Measurements from ENCODE around the gene SDK1.
"Not testable (repeated sequence)": the region's sequence is repeated elsewhere in the genome, so short reads cannot be mapped to it uniquely, and the experiment has no call there.

Gene SDK1

DNA sequence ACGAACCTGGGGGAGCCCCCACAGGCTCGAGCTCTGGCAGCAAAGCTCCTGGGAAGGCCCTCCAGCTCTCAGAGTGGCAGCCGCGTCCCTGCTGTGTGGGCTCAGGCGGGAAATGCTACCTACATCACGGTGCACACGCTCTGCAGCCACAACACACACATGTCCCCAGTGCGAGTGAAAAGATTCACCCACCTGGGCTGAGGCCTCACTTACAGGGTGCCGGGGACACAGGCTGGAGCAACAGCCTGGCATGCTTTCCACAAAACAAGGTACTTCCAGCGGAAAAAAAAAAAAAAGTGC is 970.6 kb downstream of the SDK1 start:
- DNase-seq (ENCODE audit: low read depth), result no peak

DNA sequence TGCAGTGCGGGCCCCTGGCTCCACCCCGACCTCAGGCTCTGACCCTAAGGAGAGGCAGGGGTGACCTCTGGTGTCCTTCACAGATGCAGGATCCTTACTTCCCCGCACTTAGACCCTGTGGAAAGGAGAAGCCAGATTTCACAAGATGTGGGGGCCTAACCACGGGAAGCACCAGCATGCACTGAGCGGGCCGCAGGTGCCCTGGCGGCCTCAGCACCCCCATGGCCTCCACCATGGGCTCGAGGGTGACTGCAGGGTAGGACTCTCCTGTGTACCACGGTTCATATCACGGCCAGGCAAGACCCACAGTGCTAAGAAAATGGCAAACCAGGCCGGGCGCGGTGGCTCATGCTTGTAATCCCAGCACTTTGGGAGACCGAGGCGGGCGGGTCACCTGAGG is 971.1 kb downstream of the SDK1 start:
- no peak for DNase-seq (ENCODE audit: low read depth)

DNA sequence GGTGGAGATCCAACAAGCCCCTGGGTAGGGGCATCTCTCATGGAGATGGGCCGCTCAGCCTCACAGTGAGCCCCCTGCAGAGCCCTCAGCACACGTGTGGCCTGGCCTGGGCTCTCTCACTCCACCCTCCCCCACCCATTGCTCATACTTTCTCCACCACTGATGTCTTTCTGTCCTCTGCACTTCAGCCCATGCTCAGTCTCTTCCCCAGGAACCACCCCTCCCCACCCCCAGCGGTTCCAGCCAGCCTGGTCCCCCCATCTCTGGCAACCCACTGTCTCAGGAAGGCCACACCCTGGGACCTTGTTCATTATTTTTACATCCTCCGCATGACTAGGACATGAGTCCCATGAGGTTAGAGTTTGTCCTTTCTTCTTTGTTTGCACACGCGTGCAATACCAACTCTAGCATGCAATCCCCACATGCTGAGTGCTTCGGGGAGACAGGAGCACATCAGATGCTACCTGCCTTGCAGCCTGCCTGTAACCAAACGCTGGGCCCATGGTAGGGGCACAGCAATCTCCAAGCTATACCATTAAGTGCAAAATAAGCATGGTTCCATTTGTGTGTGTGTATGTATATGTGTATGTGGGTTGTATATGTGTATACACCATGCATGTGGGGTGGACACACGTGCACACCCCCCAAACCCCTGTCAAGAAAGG is 972.6 kb downstream of the SDK1 start:
- DNase-seq (ENCODE audit: low read depth), result no peak

DNA sequence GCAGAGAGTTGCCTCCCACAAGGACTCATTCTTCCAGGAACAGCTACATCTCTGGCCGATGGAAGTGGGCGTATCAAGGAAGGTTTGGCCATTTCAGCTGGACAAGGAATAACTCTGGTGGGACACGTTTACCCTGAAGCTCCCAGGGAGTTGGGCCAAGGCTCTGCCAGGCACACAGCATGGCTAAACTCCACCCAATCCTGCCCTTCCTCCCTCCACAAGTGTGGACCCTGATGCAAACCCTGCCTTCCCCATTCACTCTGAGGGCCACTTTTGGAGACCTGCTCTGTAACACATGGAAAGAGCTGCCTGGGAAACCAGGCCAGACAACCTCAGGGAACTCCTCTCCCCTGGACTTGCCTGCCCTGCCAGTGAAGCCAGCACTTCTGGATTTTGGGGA is 973.2 kb downstream of the SDK1 start:
- no peak for DNase-seq (ENCODE audit: low read depth)

DNA sequence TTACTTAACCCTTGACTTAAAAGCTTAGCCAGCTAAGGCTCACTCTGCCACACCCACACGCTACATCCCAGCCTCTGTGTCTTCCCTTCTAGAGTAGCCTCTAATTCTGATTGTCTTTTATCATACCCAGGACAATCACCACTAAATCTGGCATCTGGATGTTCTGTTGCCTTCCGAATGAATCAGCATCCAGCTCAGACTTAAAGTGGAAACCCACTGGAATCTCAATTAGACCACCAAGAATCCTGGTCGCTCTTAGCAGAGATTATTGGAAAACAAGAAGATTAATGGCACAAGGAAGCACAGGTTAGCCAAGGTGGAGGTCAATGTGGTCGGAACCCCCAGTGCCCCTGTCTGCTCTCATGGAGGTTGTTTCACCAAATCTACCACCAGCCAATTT is 976.9 kb downstream of the SDK1 start:
- DNase-seq (ENCODE audit: low read depth), result no peak

DNA sequence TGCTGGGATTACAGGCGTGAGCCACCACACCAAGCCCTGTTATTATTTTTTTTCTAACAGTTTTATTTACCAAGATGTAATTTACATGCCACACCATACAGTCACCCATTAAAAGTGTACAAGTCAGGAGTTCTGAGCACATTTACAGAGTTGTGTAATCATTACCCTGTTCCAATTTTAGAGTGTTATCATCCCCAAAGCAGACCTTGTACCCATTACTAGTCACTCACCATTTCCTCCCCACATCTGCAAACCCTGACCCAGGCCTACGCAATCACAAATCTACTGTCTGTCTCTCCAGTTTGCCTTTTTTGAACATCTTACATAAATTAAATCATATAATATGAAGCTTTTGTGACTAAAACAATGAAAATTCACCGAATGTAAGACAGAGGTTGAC is 978.2 kb downstream of the SDK1 start:
- DNase-seq (ENCODE audit: low read depth), result no peak

DNA sequence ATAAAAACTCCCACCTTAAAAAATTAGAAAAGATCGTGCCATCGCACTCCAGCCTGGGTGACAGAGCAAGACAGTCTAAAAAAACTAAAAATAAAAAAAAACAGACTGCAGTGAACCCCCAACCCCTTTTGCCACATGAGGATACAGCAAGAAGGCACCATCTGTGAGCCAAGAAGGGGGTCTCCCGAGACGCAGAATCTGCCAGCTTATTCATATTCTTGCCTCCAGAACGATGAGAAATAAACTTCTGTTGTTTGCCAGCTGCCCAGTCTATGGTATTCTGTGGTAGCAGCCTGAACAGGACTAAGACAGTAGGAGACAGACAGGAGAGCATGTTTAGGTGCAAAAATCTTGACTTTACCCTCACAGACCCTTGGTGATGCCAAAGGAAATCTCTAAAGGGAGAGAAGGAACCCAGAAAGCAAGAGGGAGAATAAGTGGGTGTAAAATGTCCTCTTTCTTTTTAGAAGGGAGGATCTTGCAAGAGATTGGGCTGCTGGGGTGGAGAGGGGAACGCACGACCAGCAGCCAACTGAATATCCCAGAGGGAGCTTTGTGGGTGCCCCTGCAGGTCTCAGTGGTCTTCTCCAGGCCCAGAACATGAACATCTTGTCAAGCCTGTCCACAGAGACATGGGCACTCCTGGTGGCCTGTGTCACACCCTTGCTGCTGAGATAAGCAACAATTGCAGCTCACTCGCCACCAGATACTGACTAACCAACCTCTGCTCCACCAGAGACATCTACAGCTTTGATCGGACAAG is 980.4 kb downstream of the SDK1 start:
- DNase-seq (ENCODE audit: low read depth), result no peak

DNA sequence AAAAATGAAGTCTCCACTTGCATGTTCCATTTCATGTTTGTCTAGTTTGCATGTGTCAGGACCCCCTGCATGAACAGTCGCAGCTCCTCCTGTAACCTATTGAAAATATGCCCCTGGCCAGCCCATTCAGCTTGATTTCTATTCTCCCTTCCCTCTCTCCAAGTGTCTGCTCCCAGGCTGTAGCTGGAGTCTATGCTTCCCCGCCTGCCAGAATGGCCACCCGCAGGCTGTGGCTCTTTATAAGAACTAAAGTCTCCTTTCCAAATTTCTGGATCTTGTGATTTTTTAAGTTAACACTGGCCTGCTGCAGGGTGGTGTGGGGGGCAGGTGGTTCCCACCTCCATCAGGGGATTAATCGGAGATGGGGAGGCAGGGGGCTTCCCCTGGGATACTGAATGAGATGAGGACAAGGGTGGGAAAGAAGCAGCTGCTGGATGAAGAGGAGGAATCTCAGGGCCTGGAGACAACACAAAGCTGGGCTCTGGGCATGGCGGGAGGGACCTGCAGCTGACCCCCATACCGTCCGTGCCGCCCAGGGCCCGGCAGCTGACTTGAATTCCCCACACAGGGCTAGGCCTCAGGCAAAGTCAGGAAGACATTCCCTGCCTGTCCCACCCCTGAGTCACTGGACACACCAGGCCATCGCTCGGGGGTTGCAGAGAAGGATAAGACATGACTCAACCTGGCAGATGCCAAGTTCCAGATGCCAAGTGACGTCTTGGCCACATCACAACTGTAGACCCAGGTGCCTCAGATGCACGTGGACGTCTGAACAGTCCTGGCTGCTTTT is 981.6 kb downstream of the SDK1 start:
- no peak for DNase-seq (ENCODE audit: low read depth)

DNA sequence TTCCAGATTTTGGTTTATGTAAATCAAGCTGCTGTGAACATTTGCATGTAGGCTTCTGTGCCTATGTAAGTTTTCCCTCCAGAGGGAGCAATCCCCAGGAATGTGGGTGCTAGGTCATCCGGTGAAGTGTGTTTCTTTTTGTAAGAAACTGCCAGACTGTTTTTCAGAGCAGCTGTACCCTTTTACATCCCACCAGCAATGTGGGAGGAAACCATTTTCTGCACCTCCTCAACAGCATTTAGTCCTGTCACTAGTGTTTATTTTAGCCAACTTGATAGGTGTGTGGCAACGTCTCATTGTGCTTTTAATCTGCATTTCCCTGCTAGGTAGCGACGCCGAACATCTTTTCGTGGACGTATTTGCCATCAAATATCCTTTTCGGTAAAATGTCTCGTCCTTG is 985.3 kb downstream of the SDK1 start:
- no peak for DNase-seq (ENCODE audit: low read depth)

DNA sequence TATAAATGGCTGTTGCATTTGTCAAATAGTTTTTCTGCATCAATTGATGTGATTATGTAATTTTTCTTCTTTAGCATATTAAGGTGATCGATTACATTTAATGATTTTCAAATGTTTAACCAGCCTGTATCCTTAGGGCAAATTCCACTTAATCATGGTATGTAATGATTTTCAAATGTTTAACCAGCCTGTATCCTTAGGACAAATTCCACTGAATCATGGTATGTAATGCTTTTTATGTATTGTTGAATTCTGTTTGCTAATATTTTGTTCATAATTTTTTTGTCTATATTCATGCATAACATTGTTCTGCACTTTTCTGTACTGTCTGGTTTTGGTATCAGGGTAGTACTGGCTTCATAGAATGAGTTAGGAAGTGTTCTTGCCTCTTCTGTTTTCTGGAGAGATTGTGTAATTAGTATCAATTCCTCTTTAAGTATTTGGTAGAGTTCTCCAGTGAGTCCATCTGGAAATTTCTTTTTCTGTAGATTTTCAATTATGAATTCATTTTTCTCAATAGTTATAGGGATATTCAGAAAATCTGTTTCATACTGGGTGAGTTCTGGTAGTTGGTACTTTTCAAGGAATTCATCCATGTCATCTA is 987.8 kb downstream of the SDK1 start:
- no peak for DNase-seq (ENCODE audit: low read depth)

DNA sequence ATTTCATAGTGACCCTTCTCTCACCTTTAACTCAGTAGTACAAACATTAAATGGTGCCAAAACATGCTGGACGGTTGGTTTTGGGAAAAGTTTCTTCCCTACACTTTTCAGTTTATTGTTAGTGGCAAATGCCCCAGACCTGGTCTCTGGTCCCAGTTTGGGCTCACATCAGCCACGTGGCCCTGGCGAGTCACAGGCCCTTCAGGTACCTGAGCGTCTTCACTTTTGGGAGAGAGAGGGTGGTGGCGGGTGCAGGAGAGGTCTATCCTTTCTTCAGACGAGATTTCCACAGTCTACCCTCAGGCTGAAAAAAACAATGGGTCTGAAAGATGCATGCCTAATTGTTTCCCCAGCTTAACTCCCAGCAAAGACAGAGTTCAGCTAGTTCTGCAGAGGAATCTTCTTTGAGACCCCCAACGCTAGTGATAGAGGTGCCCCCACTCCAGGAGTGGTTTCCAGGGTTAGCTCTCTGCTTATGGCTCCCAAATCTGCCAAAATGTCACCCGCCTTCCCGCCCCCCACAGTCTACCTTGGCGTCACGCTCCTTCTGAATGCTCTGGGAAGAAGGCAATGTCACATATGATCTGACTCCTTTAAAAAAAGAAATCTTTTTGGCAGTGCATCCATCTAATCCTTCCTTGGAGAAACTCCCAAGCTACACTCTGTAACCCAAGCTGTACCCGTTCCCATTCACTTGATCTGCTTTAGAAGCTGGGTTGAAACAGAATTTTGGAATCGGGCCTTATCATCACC is 996.3 kb downstream of the SDK1 start:
- DNase-seq (ENCODE audit: low read depth), result no peak

DNA sequence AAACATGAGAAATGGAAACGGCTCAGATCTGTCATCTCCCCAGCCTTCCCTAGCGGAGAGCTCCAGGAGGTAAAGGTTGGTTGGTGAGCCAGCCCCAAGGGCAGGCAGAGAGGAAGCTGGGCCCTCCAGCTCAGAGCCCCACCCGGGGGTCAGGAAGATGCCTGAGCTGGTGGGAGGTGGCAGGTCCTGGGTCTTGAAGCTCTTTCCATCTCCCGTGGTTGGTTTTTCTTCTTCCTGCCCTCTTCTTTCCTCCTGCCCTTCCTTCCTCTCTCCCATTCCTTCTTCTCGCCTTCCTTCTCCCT is 996.8 kb downstream of the SDK1 start:
- DNase-seq (ENCODE audit: low read depth), result no peak

DNA sequence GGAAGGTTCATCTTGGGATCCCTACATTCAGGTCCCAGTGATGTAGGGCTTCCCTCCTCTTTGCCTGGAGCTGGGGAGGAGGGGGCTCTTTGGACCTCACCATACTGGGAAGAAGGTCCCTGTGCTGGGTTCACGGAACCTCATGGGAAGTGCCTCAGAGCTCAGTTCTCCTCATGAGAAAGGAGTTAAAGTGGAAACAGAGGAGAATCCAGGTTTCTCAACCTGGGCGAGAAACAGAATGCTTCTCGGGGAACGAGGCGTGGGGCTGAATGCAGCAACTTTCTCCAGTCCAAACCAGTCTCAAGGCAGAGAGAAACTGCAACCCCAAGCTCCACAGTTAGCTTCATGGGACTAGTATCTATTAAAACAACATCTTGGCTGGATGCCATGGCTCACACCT is 998.4 kb downstream of the SDK1 start:
- DNase-seq (ENCODE audit: low read depth), result no peak

DNA sequence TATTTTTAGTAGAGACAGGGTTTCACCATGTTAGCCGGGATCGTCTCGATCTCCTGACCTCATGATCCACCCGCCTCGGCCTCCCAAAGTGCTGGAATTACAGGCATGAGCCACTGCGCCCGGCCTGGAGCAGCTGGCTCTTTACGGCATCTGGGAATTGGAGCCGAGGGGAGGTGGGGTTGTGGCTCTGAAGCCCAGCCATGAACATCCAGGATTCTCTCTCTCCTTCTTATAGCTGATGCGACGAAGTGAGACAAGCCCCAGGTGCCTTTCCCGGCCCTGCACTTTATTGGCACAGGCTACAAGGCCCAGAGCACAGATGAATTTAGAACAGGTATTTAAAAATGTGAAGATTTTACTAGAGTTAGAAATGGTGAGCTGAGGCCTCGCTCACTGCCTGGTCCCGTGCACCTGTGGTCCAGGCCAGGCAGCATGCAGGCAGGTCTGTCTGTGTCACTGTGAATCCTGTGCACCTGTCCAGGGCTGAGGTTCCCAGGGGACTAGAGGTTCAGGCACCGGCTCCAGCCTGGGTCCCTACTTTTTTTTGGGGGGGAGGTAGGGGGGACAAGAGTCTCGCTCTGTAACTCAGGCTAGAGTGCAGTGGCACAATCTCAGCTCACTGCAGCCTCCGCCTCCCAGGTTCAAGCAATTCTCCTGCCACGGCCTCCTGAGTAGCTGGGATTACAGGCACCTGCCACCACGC is 1001.3 kb downstream of the SDK1 start:
- DNase-seq (ENCODE audit: low read depth), result no peak

DNA sequence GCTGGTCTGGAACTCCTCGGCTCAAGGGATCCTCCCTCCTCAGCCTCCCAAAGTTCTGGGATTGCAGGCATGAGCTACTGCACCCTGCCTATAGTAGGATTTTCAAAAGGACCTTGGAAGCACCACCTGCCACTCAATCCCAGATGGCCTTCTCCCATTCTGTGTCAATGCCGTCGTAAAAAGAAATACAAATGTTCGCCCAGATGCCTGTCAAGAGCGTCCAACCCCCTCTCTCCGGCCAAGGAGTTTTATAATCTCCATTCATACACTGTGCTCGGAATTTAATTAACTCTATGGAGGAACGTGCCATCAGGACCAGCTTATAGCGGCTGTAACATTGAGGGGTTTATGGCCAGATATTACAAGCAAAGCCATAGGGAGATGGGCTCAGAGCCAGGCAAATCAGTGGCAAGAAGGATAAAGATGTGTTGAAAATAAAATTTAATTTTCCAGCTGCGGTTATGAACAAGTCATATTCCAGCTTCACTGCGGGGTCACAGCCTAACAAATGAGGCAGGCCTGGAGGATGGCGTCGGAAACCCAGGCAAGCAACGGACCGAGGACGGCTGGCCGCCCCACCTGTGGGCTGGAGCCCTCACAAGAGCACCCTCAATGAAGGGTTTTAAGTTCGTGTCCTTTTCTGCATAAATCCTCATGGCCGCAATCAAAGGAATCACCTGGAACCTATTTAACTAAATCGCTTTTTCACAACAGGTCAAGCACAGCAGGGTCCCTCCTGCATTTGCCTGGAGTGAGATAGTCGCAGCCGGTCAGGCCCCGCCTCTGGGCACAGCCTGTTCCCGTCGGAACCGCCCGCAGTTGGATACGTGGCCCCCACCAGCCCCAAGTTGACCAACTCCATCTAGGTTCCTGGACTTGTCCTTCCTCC is 1006.5 kb downstream of the SDK1 start:
- DNase-seq (ENCODE audit: low read depth), result no peak

DNA sequence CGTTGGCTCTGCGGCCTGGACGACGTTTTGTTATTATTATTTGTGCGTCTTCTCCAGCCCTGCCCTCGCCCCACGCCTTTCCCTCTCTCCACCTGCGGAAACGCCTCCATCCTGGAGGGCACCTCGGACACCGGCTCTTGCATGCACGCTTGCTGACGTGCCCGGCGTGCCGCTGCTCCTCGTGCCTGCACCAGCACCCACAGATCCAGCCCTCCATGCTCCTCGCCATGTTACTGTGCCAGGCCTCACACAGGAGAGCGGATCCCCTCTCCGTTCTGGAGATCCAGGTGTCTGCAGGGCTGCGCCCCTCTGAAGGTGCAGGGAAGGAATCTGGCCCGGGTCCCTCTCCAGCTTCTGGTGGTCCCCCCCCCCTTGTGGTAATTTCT is 1007.1 kb downstream of the SDK1 start:
- DNase-seq (ENCODE audit: low read depth), result no peak

DNA sequence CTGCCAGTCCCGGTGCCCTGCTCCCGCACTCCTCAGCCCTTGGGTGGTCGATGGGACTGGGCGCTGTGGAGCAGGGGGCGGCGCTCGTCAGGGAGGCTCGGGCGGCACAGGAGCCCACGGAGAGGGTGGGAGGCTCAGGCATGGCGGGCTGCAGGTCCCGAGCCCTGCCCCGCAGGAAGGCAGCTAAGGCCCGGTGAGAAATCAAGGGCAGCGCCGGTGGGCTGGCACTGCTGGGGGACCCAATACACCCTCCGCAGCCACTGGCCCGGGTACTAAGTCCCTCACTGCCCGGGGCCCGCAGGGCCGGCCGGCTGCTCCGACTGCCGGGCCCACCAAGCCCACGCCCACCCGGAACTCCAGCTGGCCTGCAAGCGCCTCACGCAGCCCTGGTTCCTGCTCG is 1012.9 kb downstream of the SDK1 start:
- DNase-seq (ENCODE audit: low read depth), result not testable (repeated sequence)

DNA sequence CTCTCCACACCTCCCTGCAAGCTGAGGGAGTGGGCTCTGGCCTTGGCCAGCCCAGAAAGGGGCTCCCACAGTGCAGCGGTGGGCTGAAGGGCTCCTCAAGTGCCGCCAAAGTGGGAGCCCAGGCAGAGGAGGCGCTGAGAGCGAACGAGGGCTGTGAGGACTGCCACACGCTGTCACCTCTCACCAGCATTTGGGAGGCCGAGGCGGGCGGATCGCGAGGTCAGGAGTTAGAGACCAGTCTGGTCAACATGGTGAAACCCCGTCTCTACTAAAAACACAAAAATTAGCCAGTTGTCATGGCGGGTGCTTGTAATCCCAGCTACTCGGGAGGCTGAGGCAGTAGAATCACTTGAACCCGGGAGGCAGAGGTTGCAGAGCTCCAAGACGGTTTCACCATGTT is 1013.3 kb downstream of the SDK1 start:
- DNase-seq (ENCODE audit: low read depth), result not testable (repeated sequence)

Measured in activated T-cell treated with anti-CD3 and anti-CD28 coated beads for 48 hours (primary cell).